ENCODE measurements around the gene CARD11. TPM values are rescaled to one million over a fixed set of nuclear protein-coding genes. Genes with fewer than 3 reads are reported as not detected.
A peak's percentile ranks its signal among the peaks of the same experiment; 100 is the strongest.

CARD11 gene
- total and polyA plus RNA-seq, 2 experiments from 2014 or later, result 17.7 to 29.0 TPM

GRCh38 chr7:2882111-2882510, 161.6 kb downstream of the CARD11 start:
- Histone ChIP-seq H3K36me3 (ENCODE audit: insufficient read depth) (no peaks in the 10 kb centered on the region), H3K27ac (ENCODE audit: low read depth) (no peak overlapping the region), H3F3A (replicated peaks; ENCODE audit: low read depth) (peaks cover 16% of the 10 kb centered on the region), H3K4me1 (ENCODE audit: insufficient read depth) (peaks cover 20% of the 10 kb centered on the region), H3K4me2 (no peak overlapping the region), H3K79me2 (replicated peaks; ENCODE audit: insufficient read depth) (no peaks in the 10 kb centered on the region), H3K4me3 (no peak overlapping the region), H3K9me2 (ENCODE audit: insufficient read depth) (no peaks in the 10 kb centered on the region), H3K27me3 (ENCODE audit: insufficient read depth) (no peaks in the 10 kb centered on the region), H4K20me1 (replicated peaks; ENCODE audit: insufficient read depth) (no peaks in the 10 kb centered on the region), H2AFZ (peak overlapping the region; percentile 89; the same call in 1 of the 2 replicates)
- Mint-ChIP-seq H3K36me3 (ENCODE audit: low read depth) (no peaks in the 10 kb centered on the region), H3K4me3 (no peak overlapping the region), H3K27ac (peak overlapping the region; percentile 74; the same call in 1 of the 2 replicates), H3K27me3 (ENCODE audit: insufficient read depth, low read depth, poor library complexity) (peaks cover 10% of the 10 kb centered on the region), H3K4me1 (peaks cover 41% of the 10 kb centered on the region), H3K9me3 (no peaks in the 10 kb centered on the region)
- ATAC-seq (peak; percentile 19), DNase-seq (ENCODE audit: low spot score) (no peak)
- TF ChIP-seq JUNB (IDR thresholded peaks at IDR 0.05; ENCODE audit: unreplicated experiment) (no peak), STAT1 (IDR thresholded peaks at IDR 0.05; ENCODE audit: unreplicated experiment) (no peak), POLR2AphosphoS5 (IDR thresholded peaks at IDR 0.05; ENCODE audit: low read depth) (no peak), CREB1 (CRISPR knock-in tag; IDR thresholded peaks at IDR 0.05; ENCODE audit: low read depth) (no peak), ZNF331 (CRISPR knock-in tag; IDR thresholded peaks at IDR 0.05; ENCODE audit: low read depth) (no peak), NANOG (IDR thresholded peaks at IDR 0.05; ENCODE audit: borderline replicate concordance) (no peak), EZH2phosphoT487 (IDR thresholded peaks at IDR 0.05; ENCODE audit: unreplicated experiment) (no peak), REST (IDR thresholded peaks at IDR 0.05; ENCODE audit: unreplicated experiment) (no peak), EZH2 (IDR thresholded peaks at IDR 0.05; ENCODE audit: low read depth, unreplicated experiment) (no peak), ETS1 (IDR thresholded peaks at IDR 0.05) (no peak)
- TF ChIP-seq, protein P1, sequence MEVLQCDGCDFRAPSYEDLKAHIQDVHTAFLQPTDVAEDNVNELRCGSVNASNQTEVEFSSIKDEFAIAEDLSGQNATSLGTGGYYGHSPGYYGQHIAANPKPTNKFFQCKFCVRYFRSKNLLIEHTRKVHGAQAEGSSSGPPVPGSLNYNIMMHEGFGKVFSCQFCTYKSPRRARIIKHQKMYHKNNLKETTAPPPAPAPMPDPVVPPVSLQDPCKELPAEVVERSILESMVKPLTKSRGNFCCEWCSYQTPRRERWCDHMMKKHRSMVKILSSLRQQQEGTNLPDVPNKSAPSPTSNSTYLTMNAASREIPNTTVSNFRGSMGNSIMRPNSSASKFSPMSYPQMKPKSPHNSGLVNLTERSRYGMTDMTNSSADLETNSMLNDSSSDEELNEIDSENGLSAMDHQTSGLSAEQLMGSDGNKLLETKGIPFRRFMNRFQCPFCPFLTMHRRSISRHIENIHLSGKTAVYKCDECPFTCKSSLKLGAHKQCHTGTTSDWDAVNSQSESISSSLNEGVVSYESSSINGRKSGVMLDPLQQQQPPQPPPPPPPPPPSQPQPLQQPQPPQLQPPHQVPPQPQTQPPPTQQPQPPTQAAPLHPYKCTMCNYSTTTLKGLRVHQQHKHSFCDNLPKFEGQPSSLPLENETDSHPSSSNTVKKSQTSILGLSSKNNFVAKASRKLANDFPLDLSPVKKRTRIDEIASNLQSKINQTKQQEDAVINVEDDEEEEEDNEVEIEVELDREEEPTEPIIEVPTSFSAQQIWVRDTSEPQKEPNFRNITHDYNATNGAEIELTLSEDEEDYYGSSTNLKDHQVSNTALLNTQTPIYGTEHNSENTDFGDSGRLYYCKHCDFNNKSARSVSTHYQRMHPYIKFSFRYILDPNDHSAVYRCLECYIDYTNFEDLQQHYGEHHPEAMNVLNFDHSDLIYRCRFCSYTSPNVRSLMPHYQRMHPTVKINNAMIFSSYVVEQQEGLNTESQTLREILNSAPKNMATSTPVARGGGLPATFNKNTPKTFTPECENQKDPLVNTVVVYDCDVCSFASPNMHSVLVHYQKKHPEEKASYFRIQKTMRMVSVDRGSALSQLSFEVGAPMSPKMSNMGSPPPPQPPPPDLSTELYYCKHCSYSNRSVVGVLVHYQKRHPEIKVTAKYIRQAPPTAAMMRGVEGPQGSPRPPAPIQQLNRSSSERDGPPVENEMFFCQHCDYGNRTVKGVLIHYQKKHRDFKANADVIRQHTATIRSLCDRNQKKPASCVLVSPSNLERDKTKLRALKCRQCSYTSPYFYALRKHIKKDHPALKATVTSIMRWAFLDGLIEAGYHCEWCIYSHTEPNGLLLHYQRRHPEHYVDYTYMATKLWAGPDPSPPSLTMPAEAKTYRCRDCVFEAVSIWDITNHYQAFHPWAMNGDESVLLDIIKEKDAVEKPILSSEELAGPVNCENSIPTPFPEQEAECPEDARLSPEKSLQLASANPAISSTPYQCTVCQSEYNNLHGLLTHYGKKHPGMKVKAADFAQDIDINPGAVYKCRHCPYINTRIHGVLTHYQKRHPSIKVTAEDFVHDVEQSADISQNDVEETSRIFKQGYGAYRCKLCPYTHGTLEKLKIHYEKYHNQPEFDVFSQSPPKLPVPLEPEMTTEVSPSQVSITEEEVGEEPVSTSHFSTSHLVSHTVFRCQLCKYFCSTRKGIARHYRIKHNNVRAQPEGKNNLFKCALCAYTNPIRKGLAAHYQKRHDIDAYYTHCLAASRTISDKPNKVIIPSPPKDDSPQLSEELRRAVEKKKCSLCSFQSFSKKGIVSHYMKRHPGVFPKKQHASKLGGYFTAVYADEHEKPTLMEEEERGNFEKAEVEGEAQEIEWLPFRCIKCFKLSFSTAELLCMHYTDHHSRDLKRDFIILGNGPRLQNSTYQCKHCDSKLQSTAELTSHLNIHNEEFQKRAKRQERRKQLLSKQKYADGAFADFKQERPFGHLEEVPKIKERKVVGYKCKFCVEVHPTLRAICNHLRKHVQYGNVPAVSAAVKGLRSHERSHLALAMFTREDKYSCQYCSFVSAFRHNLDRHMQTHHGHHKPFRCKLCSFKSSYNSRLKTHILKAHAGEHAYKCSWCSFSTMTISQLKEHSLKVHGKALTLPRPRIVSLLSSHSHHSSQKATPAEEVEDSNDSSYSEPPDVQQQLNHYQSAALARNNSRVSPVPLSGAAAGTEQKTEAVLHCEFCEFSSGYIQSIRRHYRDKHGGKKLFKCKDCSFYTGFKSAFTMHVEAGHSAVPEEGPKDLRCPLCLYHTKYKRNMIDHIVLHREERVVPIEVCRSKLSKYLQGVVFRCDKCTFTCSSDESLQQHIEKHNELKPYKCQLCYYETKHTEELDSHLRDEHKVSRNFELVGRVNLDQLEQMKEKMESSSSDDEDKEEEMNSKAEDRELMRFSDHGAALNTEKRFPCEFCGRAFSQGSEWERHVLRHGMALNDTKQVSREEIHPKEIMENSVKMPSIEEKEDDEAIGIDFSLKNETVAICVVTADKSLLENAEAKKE (CRISPR knock-in tag; IDR thresholded peaks at IDR 0.05), result no peak
